ENCODE measurements around the gene TRANK1. TPM values are rescaled to one million over a fixed set of nuclear protein-coding genes. Genes with fewer than 3 reads are reported as not detected.

TRANK1 gene
- total and polyA plus RNA-seq, 10 donors, result 5.3 to 75.6 (median 54.2) TPM

GRCh38 chr3:36811768-36812167, 133.1 kb downstream of the TRANK1 start:
- intact Hi-C loops (cut with DNase I; ENCODE audit: low total_unique reads), result no loop called here

DNA sequence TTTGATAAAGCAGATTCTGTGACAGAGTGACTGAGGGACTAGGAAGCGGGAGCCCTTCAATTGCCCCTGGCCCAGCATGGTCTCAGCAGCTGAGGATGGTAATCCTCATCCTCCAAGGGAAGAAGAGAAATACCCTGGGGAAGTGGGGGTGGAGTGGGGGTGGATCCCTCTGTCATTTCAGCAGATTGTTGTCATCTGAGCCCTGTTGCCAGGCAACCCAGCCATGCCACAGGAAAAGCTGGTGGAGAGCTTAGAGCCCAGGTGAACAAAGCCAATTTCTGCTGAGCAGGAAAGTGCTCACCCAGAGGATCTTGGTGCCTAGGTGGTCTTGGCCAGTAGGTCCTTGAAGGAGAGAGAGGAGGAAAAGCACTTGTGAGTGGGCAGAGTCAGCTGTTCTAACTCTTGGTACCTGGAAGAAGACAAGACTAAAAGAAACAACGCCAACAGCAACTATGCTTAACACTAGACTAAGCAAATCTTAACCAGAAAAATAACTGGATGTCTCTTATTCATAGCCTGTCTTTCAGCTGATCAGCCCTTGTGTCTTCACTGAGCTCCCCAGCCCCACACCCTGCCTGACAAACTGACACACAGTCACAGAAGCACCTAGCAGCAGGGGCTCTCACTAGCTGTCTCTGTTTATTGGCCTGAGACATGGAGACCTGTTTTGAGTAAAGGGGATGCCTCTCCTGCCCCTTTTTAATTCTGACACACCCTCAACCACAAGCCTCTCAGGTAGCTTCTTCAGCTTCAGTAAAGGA, 140.4 kb downstream of the TRANK1 start:
- Histone ChIP-seq H3K36me3 (no peaks in the 10 kb centered on the region), H3K9me3 (peaks cover 2 to 25% (median 19%) of the 10 kb centered on the region in 8 donors), H3K27ac (no peak overlapping the region), H3K4me1 (no peaks in the 10 kb centered on the region), H3K27me3 (replicated peaks in 1 of 7) (peaks cover 0 to 17% (median 0%) of the 10 kb centered on the region in 7 donors), H3K4me3 (no peak overlapping the region)
- no peak for TF ChIP-seq POLR2AphosphoS5 (IDR thresholded peaks at IDR 0.05)
- no peak for TF ChIP-seq POLR2A (IDR thresholded peaks at IDR 0.05)
- no peak for DNase-seq
- intact Hi-C loops (cut with DNase I; ENCODE audit: low total_unique reads), result no loop called here
- WGBS, 5 donors, result 88 to 98% (median 95%) methylated on average over 2 of the region's 2 CpGs

More at GRCh38 chr3:36811768-36812167, 133.1 kb downstream of the TRANK1 start:
- H3K9me3 ChIP-seq, result peaks cover 0 to under 1% (median 0%) of the 10 kb centered on the region in 8 donors
- H3K27me3 ChIP-seq (replicated peaks in 1 of 7), result no peaks in the 10 kb centered on the region
- no peak overlapping the region for H3K27ac ChIP-seq
- DNase-seq, result no peak
- H3K4me3 ChIP-seq, result no peak overlapping the region
- no peaks in the 10 kb centered on the region for H3K36me3 ChIP-seq
- 80 to 88% (median 83%) methylated on average over 2 of the region's 2 CpGs for WGBS, 5 donors
- no peaks in the 10 kb centered on the region for H3K4me1 ChIP-seq
- TF ChIP-seq POLR2A (IDR thresholded peaks at IDR 0.05), result no peak
- no peak for TF ChIP-seq CTCF (IDR thresholded peaks at IDR 0.05 in 8 of 11, conservative IDR thresholded peaks at IDR 0.05 in 3 of 11)
- TF ChIP-seq POLR2AphosphoS5 (IDR thresholded peaks at IDR 0.05), result no peak

DNA sequence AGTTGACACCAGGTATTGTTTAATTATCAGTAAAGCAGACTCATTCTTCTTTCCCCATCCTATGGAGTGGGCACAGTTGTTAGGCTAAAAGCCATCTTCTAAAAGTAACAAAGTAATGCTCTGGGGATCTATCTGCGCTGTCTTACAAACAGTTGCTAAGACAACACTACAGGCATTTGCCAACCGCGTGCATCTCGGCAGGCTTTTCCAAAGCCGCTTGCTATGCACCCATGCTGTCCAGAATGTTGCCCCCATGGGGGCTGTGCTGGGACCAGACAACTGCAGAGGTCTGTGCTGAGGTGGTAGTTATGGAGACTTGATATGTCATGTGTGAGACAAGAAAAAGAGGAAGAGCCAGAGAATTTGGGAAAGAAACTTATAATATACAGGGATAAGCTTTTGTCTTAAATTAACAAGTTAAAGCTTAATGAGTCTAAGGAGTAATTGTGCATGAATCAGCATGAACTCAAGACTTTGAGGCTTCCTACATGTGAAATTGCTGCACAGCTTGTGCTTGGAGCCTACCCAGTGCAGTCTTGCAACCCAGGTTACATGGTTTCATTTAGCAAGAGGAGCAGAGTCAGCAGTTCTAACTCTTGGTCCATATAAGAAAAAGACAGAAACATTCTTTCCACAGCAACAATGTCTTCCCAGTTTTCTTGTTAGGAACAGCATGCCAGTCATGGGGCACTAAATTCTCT, 141.6 kb downstream of the TRANK1 start:
- DNase-seq, result no peak
- peaks cover 0 to 17% (median 0%) of the 10 kb centered on the region in 7 donors for H3K27me3 ChIP-seq (replicated peaks in 1 of 7)
- peaks cover 2 to 29% (median 19%) of the 10 kb centered on the region in 8 donors for H3K9me3 ChIP-seq
- no peaks in the 10 kb centered on the region for H3K36me3 ChIP-seq
- no peak overlapping the region for H3K4me3 ChIP-seq
- H3K27ac ChIP-seq, result no peak overlapping the region
- no peaks in the 10 kb centered on the region for H3K4me1 ChIP-seq
- WGBS, 5 donors, result 96 to 98% (median 98%) methylated on average over 5 of the region's 5 CpGs
- intact Hi-C loops (cut with DNase I; ENCODE audit: low total_unique reads), result no loop called here
- TF ChIP-seq CTCF (IDR thresholded peaks at IDR 0.05 in 8 of 11, conservative IDR thresholded peaks at IDR 0.05 in 3 of 11) (no peak), POLR2A (IDR thresholded peaks at IDR 0.05) (no peak), POLR2AphosphoS5 (IDR thresholded peaks at IDR 0.05) (no peak)

DNA sequence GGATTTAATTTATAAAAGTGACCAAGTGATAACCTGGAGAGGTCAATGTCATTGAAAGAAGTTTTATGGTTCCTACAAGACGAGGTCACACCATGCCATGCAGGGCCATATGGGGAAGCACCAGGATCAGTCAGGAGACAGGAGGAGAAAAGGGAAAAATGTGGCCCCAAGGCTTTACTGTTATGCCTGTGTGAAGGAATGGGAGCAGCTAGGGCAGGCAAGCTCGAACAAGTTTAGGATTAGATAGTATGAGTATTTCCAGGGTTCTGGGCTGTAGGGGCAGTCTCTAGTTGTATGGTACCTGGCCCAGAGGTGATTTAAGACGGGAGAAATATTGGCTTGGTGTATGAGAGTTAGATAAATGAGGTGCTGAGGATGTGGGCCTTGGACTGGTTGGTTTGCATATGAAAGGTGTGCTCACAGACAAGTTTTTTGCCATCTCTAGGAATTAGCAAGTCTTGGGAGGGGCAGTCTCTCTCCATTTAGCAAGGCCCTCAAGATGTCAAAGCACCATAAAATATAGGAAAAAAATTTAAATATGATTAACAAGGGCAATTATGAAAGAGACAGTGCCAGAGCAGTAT, 144.2 kb downstream of the TRANK1 start:
- peaks cover 0 to 18% (median 9%) of the 10 kb centered on the region in 8 donors for H3K9me3 ChIP-seq
- peaks cover 0 to 17% (median 0%) of the 10 kb centered on the region in 7 donors for H3K27me3 ChIP-seq (replicated peaks in 1 of 7)
- no peak for TF ChIP-seq CTCF (IDR thresholded peaks at IDR 0.05 in 8 of 11, conservative IDR thresholded peaks at IDR 0.05 in 3 of 11)
- TF ChIP-seq POLR2A (IDR thresholded peaks at IDR 0.05), result no peak
- no peak for TF ChIP-seq POLR2AphosphoS5 (IDR thresholded peaks at IDR 0.05)
- no peak overlapping the region for H3K27ac ChIP-seq
- no peak for DNase-seq
- WGBS, 5 donors, result 57 to 79% (median 74%) methylated on average over 3 of the region's 3 CpGs
- intact Hi-C loops (cut with DNase I; ENCODE audit: low total_unique reads), result no loop called here
- H3K4me3 ChIP-seq, result no peak overlapping the region
- no peaks in the 10 kb centered on the region for H3K4me1 ChIP-seq
- no peaks in the 10 kb centered on the region for H3K36me3 ChIP-seq
